ENCODE data around the gene CLK2. TPM values are rescaled to one million over a fixed set of nuclear protein-coding genes. Genes with fewer than 3 reads are reported as not detected.

Gene CLK2
- total RNA-seq, 4 donors from 2014 or later, result 14.4 to 51.4 (median 32.9) TPM

GRCh38 chr1:155309423-155310021, 36.2 kb upstream of the CLK2 start:
- Histone ChIP-seq H3K27me3 (no peaks in the 10 kb centered on the region), H3K9me3 (no peaks in the 10 kb centered on the region), H3K36me3 (peaks cover 0 to 42% of the 10 kb centered on the region in 2 donors), H3K4me1 (peaks cover 0 to 32% (median 14%) of the 10 kb centered on the region in 3 donors), H3K27ac (peak overlapping the region in 3 of 4 donors; percentile 89 to 91 (median 89)), H3K4me3 (peak overlapping the region; percentile 61 to 76)
- TF ChIP-seq CTCF (IDR thresholded peaks at IDR 0.05) (no peak), POLR2AphosphoS5 (IDR thresholded peaks at IDR 0.05) (no peak), POLR2A (IDR thresholded peaks at IDR 0.05) (no peak), EP300 (IDR thresholded peaks at IDR 0.05) (no peak)
- 0 to 6% methylated on average over 3 of the region's 11 CpGs for WGBS, 2 donors (ENCODE audit: low coverage in 1 of 2)
- ATAC-seq, result no peak

- 0% methylated on average over 14 of the region's 51 CpGs for WGBS, 2 donors (ENCODE audit: low coverage in 1 of 2)
- Histone ChIP-seq H3K4me3 (peak within 1 kb of the TSS; percentile 61 to 76), H3K4me1 (peaks cover 0 to 32% (median 14%) of the 10 kb centered on the region in 3 donors), H3K27me3 (no peaks in the 10 kb centered on the region), H3K27ac (peak within 1 kb of the TSS; percentile 71 to 91 (median 89)), H3K9me3 (no peaks in the 10 kb centered on the region), H3K36me3 (peaks cover 0 to 34% of the 10 kb centered on the region in 2 donors)
- TF ChIP-seq POLR2AphosphoS5 (IDR thresholded peaks at IDR 0.05), result peak; percentile 80
- peak; percentile 28 to 35 for TF ChIP-seq POLR2A (IDR thresholded peaks at IDR 0.05)
- no peak for TF ChIP-seq EP300 (IDR thresholded peaks at IDR 0.05)
- TF ChIP-seq CTCF (IDR thresholded peaks at IDR 0.05), result peak in 3 of 4 experiments; percentile 5 to 64 (median 64)
- peak; percentile 100 for ATAC-seq
Measured at GRCh38 chr1:155308493-155309422, 35.5 kb upstream of the CLK2 start, which contains the start of gene FDPS. Gene FDPS, plus strand, starts transcription at chr1:155308866. Its CDS starts 924 bp downstream, at chr1:155309790.

GRCh38 chr1:155307247-155307740, 34.0 kb upstream of the CLK2 start:
- ATAC-seq, result no peak
- TF ChIP-seq EP300 (IDR thresholded peaks at IDR 0.05) (no peak), POLR2A (IDR thresholded peaks at IDR 0.05) (no peak), CTCF (IDR thresholded peaks at IDR 0.05) (peak in 3 of 4 experiments; percentile 12 to 41 (median 28)), POLR2AphosphoS5 (IDR thresholded peaks at IDR 0.05) (no peak)
- Histone ChIP-seq H3K27me3 (no peaks in the 10 kb centered on the region), H3K9me3 (no peaks in the 10 kb centered on the region), H3K36me3 (peaks cover 0 to 20% of the 10 kb centered on the region in 2 donors), H3K4me3 (no peak overlapping the region), H3K27ac (peak overlapping the region in 2 of 4 donors; percentile 89 to 91), H3K4me1 (peaks cover 0 to 32% (median 14%) of the 10 kb centered on the region in 3 donors)
- 8 to 65% methylated on average over 3 to 4 of the region's 6 CpGs for WGBS, 2 donors (ENCODE audit: low coverage in 1 of 2)

- H3K9me3 ChIP-seq, result no peaks in the 10 kb centered on the region
- peaks cover 0 to 29% (median 14%) of the 10 kb centered on the region in 3 donors for H3K4me1 ChIP-seq
- peaks cover 0 to 7% of the 10 kb centered on the region in 2 donors for H3K36me3 ChIP-seq
- TF ChIP-seq CTCF (IDR thresholded peaks at IDR 0.05) (no peak), EP300 (IDR thresholded peaks at IDR 0.05) (no peak), POLR2A (IDR thresholded peaks at IDR 0.05) (no peak), POLR2AphosphoS5 (IDR thresholded peaks at IDR 0.05) (no peak)
- no peak overlapping the region for H3K4me3 ChIP-seq
- no peak for ATAC-seq
- H3K27me3 ChIP-seq, result no peaks in the 10 kb centered on the region
- H3K27ac ChIP-seq, result no peak overlapping the region
- WGBS, 2 donors (ENCODE audit: low coverage in 1 of 2), result no CpG with 5 or more reads among the region's 7 CpGs
Measured at GRCh38 chr1:155305881-155306391, 32.6 kb upstream of the CLK2 start.
